DOHH2 (cell line): Measurements from ENCODE around the gene DCLRE1A.

ENCODE experiments used
- EZH2phosphoT487 ChIP-seq: fragments of 200-600 bp; sonication (generic); IDR thresholded peaks from 2 replicates; pipeline ENCODE4 v1.6.1; 2017; ENCODE audit warnings: borderline replicate concordance, mild to moderate bottlenecking, antibody characterized with exemption, low read length, moderate library complexity, mixed read lengths
- TF ChIP-seq, protein P1 (sequence below): fragments of 200-600 bp; sonication (generic); IDR thresholded peaks from one replicate; pipeline ENCODE4 v1.5.1; 2014; ENCODE audit warnings: antibody characterized with exemption, mild to moderate bottlenecking, low read depth, low read length; ENCODE audit not compliant: poor library complexity, severe bottlenecking

DNA sequence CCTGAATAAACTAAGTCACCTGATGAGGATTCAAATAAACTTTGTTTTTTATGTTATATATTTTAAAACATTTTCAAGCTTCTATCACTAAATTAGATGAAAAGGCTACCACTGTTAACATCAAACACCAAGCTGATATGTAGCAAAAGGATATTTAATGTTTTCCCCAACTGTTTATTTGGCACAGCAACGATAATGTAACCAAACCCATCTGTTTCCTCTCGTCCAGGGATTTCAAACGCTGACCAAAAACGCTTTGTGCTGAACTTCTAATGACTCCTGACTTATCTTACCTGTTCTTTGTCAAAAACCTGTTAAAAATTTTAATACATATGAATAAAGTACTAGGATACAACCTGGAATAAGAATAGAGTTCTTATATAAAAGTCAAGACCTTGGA, 30.5 kb downstream of the DCLRE1A start:
- TF ChIP-seq, protein P1, sequence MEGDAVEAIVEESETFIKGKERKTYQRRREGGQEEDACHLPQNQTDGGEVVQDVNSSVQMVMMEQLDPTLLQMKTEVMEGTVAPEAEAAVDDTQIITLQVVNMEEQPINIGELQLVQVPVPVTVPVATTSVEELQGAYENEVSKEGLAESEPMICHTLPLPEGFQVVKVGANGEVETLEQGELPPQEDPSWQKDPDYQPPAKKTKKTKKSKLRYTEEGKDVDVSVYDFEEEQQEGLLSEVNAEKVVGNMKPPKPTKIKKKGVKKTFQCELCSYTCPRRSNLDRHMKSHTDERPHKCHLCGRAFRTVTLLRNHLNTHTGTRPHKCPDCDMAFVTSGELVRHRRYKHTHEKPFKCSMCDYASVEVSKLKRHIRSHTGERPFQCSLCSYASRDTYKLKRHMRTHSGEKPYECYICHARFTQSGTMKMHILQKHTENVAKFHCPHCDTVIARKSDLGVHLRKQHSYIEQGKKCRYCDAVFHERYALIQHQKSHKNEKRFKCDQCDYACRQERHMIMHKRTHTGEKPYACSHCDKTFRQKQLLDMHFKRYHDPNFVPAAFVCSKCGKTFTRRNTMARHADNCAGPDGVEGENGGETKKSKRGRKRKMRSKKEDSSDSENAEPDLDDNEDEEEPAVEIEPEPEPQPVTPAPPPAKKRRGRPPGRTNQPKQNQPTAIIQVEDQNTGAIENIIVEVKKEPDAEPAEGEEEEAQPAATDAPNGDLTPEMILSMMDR = no peak
- no peak for TF ChIP-seq EZH2phosphoT487
